AG09309 (cell line): ENCODE measurements around the gene SSTR3.

Source experiments
- DNase-seq: peaks from one replicate; pipeline ENCODE4 v3.0.0-alpha.2; 2010; ENCODE audit warnings: low read depth
- H3K4me3 ChIP-seq: 2 replicates; pipeline ENCODE4 v1.5.1; 2011; ENCODE audit warnings: mild to moderate bottlenecking, low read depth, low read length, moderate library complexity; ENCODE audit not compliant: control insufficient read depth
- TF ChIP-seq, protein P1 (sequence below): IDR thresholded peaks from 2 replicates; pipeline ENCODE4 v1.5.1; 2011; ENCODE audit warnings: mild to moderate bottlenecking, low read depth, low read length, inconsistent platforms; ENCODE audit not compliant: insufficient read depth, control insufficient read depth; ENCODE audit errors: missing control alignments

Gene SSTR3

GRCh38 chr22:37186997-37187522 is 25.2 kb downstream of the SSTR3 start:
- no peak for DNase-seq
- H3K4me3 ChIP-seq: no peak overlapping the region; the same call in 1 of the 2 replicates
- TF ChIP-seq, protein P1, sequence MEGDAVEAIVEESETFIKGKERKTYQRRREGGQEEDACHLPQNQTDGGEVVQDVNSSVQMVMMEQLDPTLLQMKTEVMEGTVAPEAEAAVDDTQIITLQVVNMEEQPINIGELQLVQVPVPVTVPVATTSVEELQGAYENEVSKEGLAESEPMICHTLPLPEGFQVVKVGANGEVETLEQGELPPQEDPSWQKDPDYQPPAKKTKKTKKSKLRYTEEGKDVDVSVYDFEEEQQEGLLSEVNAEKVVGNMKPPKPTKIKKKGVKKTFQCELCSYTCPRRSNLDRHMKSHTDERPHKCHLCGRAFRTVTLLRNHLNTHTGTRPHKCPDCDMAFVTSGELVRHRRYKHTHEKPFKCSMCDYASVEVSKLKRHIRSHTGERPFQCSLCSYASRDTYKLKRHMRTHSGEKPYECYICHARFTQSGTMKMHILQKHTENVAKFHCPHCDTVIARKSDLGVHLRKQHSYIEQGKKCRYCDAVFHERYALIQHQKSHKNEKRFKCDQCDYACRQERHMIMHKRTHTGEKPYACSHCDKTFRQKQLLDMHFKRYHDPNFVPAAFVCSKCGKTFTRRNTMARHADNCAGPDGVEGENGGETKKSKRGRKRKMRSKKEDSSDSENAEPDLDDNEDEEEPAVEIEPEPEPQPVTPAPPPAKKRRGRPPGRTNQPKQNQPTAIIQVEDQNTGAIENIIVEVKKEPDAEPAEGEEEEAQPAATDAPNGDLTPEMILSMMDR: no peak

GRCh38 chr22:37186228-37186996 is 25.9 kb downstream of the SSTR3 start:
- peak; percentile 67 for DNase-seq
- TF ChIP-seq, protein P1: no peak
- H3K4me3 ChIP-seq: no peak overlapping the region

DNA sequence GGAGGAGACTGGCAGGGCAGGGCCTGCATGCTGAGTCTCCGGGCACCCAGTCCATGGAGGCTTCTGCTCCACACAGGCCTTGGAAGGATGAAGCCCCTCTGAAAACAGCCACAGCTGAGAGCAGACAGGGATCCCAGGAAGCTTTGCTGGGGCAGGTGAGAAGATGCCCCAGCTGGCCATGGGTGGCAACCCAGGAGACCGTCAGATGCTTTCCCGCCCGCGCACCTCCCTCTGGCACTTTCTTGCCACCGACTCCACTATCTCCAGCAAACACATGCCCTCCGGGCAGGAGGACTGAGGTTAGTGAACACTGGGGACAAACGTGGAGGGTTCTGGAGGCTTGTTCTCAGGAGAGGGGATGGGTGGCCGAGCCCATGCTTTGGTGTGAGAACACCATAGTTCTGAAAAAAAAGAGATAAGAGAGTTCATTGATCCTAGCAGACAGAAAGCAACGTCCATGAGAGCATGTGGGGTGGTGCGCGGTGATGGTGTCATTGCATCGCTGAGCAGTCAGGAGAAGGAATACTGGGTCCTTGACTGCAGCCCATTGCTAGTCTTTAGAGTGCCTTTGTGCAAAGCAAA is 26.5 kb downstream of the SSTR3 start:
- H3K4me3 ChIP-seq: no peak overlapping the region
- TF ChIP-seq, protein P1: no peak
- DNase-seq: no peak

DNA sequence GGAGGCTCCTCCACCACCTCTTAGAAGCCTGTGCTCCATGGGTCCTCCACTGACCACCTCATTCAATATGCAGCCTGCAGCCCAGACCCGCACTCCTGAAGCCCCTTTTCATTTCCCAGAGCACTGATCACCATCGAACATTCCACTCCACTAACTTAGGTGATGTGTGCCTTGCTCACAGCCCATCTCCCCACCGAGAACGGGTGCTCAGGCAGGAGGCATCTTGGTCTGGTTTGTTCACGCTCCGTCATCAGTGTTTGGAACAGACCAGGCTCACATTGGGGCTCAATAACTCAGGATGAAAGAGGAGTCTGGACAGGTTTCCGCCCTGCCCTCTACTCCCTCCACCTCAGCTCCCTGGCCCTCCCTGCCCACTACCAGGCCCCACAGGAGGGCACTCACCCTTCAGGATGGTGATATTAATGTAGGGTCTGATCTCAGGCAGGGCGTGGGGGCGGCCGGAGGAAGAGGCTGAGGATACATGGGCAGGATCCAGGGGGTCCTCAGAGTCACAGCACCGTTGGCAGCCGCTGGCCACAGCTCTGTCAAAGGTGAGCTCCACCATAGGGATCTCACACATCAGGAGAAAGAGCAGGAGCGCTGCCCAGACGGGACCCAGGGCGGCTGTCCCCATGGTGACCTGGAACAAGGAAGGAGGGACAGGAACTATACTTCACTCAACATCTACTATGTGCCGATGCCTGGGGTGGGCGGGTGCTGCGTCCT is 27.3 kb downstream of the SSTR3 start:
- DNase-seq: no peak
- no peak overlapping the region for H3K4me3 ChIP-seq
- TF ChIP-seq, protein P1: no peak

DNA sequence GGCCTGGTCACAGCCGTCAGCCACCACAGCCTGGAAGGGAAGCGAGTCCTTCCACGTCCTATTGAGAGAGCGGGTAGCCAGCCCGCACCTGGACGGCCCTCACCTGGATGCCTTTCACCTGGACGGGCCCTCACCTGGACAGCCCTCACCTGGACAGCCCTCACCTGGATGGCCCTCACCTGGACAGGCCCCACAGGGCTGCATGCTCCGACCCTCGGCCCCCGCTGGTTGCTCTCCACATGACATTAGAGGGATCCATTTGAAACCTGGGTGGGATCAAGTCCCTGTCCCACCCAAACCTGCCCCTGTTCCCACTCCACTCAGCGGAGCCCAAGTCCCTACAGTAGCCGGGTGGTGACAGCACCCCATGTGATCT is 27.9 kb downstream of the SSTR3 start:
- DNase-seq: no peak
- TF ChIP-seq, protein P1: no peak
- H3K4me3 ChIP-seq: no peak overlapping the region
